D341Med (cell line): Measurements from ENCODE around the gene SNRPA1.

Experiments used
- DNase-seq: peaks from one replicate; pipeline ENCODE4 v3.0.0; 2012; ENCODE audit warnings: low spot score

The SNRPA1 gene

DNA sequence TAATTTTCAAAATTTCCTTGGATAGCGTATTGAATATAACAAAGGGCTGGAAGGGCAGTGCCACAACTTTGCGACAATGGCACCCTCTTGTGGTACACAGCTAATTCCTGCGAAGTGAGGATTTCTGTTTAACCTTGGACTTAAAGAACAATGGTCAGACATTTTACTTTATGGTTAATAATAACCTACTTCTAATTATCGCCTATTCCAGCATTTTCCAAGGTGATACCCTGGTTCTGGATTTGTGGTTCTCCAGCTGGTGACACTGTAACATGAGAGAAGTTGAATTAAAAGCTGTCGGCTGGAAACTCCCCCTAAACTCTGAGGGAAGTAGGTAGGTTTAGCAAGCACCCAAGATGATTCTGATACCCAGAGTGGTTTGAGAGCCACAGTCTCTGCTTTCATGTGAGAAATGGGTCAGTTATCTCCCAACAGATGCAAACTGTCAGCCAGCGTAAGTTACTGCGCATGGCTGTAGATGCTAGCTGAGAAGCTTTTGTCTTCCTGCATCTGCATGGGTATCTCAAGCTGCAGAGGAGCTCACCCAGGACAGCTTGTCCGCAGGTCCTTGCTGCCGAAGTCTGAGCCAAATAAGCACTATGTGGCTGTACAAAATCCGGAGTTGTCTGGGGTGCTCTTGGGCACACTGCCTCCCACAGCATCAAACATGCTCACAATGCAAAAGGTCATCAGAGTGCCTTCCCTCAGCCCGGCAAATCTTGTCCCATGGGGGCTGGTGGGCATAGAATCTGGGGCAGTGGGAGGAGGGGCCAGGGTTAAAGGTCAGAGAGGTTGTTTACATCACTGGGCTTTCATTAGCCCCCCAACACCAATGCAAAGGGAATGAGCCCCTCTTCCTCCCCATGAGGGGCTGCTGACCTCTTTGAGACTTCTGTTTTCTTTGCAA, 36.6 kb downstream of the SNRPA1 start:
- DNase-seq, result peak; percentile 58

- DNase-seq, result no peak
Measured at GRCh38 chr15:101256757-101257156, 38.3 kb downstream of the SNRPA1 start.

GRCh38 chr15:101255615-101256241, 39.3 kb downstream of the SNRPA1 start:
- DNase-seq, result no peak

GRCh38 chr15:101255051-101255395, 40.0 kb downstream of the SNRPA1 start:
- DNase-seq, result no peak

- no peak for DNase-seq
Measured at GRCh38 chr15:101254157-101255050, 40.6 kb downstream of the SNRPA1 start.

DNA sequence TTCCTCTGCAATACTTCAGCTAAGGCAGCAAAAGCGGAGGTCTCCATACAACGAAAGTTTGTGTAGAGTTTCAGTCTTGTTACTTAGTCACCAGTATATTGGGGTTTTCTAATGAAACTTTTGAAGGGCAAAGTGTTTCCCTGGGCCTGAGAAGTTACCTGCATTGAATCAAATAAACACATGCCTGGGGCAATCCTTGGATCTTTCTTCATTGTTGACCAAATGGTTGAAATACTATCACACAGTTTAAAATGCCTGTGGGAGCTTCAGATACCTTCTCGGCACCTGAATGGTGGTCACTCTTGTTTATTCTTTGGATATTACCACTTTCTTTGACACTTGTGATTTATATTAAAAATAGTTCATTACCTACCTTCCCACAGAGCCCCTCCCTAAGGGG, 42.2 kb downstream of the SNRPA1 start:
- DNase-seq, result no peak

- DNase-seq, result peak; percentile 89
Measured at GRCh38 chr15:101251830-101252820, 42.9 kb downstream of the SNRPA1 start, which contains the start of gene CHSY1. Gene CHSY1 (minus strand): TSS chr15:101252048. CDS start chr15:101251456, 592 bp downstream.

DNA sequence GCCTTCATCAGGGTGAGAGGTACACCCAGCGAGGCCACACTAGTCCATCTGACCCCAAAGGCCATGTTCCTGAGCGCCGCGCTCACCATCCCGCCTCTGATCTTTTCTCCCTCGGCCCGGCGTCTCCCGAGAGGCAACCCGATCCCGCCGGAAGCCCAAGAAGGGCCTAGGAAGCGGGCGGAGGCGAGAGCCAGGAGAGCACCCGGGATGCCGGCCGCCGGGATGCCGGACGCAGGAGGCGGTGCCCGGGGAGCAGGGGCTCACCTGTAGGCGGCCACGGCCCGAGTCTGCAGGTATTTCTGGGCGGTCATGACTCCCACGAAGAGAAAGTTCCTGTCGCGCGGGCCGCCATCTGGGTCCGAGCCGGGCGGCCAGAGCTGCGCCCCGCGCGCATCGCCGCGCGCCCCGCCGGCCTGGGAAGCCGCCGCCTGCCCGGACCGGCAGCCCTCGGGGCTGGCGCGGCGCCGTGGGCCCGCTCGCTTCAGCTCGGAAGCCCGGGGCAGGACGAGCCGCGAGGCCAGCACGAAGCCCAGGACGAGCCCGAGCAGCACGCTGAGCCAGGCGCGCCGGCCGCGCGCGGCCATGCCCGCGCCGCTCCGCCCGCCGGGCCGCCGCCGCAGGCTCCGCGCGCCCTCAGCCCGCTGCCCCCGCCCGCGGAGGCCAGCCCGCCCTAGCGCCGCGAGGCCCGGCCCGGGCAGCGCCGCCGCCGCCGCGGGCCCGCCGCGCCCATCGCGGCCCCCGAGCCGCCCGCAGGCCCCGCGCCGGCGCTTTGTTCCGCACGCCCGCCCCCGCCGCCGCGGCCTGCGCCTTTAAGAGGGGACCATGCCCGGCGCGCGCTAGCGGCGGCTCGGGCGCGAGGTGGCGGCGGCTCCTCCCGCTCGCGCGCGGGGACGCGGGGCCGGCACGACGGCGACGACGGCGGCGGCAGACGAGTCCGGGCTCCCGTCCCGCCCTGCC, 43.9 kb downstream of the SNRPA1 start:
- DNase-seq, result peak; percentile 85

GRCh38 chr15:101250341-101250831, 44.7 kb downstream of the SNRPA1 start:
- DNase-seq, result no peak

DNA sequence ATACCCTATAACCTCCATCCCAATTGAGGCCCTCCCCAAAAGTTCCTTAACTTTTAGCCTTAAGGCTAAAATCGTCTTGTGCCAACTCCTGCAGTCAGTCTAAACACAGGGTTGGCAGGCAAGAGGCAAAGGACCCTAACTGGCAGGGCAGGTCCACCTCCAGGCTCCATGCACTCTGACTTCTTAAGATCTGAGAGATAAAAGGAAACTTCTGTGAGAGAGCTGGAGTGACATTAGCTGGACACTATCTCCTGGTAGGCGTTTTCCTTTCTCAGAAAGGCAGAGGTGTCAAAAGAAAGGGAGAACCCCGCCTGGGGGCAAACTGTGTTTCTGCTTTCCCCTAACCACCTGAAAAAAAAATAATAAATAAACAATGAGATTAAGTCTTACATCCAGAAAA, 46.8 kb downstream of the SNRPA1 start:
- DNase-seq, result no peak

DNA sequence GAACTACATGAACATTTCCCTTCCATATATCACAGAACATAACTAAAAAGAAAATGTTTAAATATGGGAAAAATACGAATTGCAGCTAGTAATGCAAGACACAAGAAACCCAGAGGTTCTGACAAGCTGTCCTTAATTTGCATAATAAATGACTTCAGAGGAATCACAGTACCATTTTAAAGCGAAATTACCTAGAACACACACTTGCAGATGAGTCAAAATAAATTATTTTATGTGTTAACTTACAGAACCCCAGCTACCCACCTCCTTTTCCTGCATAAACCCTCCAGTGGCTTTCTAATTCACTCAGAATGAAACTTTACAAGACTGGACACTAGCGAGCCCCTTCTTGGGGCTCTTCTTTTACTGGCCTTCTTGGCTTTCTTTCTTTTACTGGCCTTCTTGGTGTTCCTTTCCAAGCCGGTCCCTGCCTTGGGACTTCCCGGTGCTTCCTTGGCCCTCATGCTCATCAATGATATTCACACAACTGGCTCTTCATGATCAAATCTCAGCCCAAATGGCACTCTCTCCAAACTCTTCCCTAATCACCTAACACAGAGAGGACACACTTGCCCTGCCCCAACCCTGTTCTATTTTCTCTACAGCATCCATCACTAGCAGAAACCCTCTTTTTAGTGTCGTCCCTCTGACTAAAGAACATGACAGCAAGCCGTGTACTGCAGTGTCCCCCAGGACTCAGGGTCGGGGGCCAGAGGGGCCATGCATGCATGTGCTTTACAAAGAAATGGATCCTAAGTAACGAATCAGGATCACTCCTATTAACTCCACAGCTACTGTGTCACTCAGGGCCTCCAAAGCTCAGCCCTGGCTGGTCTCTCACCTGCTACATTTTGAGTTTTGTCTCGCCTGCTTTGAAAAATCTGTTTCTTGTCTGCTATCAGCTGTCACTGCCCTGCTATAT, 48.0 kb downstream of the SNRPA1 start:
- no peak for DNase-seq

DNA sequence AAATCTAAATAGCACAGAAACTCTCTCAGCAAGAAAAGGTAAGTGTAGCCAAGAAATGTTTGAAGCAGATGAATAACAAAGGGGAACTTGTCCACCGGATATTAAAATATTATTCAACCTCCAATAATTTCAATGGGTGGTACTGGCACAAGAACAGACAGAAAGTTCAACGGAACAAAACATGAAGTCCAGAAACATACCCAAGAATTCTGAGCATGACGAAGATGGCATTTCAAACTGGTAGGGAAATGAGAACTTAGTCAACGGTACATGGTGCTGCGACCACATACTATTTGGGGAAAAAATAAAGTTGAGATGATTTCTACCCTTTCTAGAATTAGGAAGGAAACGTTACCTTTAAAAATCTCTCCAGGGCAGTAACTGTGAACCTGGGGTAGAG, 48.7 kb downstream of the SNRPA1 start:
- DNase-seq, result no peak

- no peak for DNase-seq
Measured at GRCh38 chr15:101244889-101245668, 50.0 kb downstream of the SNRPA1 start.

DNA sequence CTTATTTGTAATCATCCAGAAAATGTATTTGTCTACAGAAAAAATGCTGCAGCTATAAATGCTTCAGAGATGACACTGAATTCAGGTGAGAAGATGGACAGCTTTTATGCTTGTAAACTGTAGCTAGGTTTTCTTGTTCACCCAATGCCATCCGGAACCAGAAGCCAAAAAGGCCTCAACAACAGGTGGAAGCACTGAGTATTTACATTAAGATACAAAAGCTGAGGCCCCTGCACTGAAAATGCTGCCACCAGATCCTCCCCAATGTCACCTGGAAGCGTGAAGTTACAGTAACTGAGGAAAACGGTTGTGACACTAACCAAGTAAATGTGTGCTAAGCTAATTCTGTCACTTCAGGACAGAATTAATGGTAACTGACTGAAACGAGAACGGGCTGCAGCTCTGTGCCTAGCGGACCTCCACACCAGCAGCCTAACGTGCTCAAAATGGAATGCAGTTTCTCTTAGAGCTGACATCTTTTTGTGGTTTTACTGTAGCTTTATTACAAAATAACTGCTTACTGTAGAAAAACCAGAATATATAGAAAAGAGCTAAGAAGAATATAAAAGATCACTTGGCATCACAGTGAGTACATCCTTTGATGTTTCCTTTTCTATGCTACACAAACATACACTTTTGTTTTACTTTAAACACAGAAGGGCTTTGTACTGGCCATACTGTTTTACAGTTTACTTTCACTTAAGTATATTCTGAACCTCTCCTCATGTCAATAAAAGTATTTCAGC, 50.8 kb downstream of the SNRPA1 start:
- no peak for DNase-seq

- no peak for DNase-seq
Measured at GRCh38 chr15:101243420-101243819, 51.6 kb downstream of the SNRPA1 start.

GRCh38 chr15:101242999-101243336, 52.1 kb downstream of the SNRPA1 start:
- DNase-seq, result peak; percentile 73
